ENCODE measurements around the gene MTHFD1L.

MTHFD1L gene

GRCh38 chr6:150866147-150866990 lies 867 bp downstream of the MTHFD1L start:
- DNase-seq, result peak; percentile 91

GRCh38 chr6:150866991-150867501 lies 1.5 kb downstream of the MTHFD1L start:
- no peak for DNase-seq

- DNase-seq, result no peak
These were observed 3.3 kb downstream of the MTHFD1L start for GRCh38 chr6:150868759-150869158.

GRCh38 chr6:150874179-150874578 lies 8.7 kb downstream of the MTHFD1L start:
- no peak for DNase-seq

- no peak for DNase-seq
These were observed 10.3 kb downstream of the MTHFD1L start for GRCh38 chr6:150875841-150876240.

GRCh38 chr6:150876598-150876997 lies 11.1 kb downstream of the MTHFD1L start:
- DNase-seq, result no peak

GRCh38 chr6:150877928-150878327 lies 12.4 kb downstream of the MTHFD1L start:
- no peak for DNase-seq

GRCh38 chr6:150878347-150879213 lies 13.1 kb downstream of the MTHFD1L start:
- DNase-seq, result no peak

- DNase-seq, result no peak
These were observed 14.8 kb downstream of the MTHFD1L start for GRCh38 chr6:150880336-150880735.

- DNase-seq, result no peak
These were observed 16.5 kb downstream of the MTHFD1L start for GRCh38 chr6:150881911-150882481.

GRCh38 chr6:150883521-150883920 lies 18.0 kb downstream of the MTHFD1L start:
- no peak for DNase-seq

GRCh38 chr6:150886155-150886554 lies 20.7 kb downstream of the MTHFD1L start:
- no peak for DNase-seq

- DNase-seq, result peak; percentile 45
These were observed 22.6 kb downstream of the MTHFD1L start for GRCh38 chr6:150887978-150888563.

- no peak for DNase-seq
These were observed 24.8 kb downstream of the MTHFD1L start for GRCh38 chr6:150890346-150890745.

- DNase-seq, result peak; percentile 63
These were observed 26.5 kb downstream of the MTHFD1L start for GRCh38 chr6:150891888-150892485.

- no peak for DNase-seq
These were observed 28.8 kb downstream of the MTHFD1L start for GRCh38 chr6:150894191-150894744.

GRCh38 chr6:150894935-150895552 lies 29.5 kb downstream of the MTHFD1L start:
- DNase-seq, result peak; percentile 42

GRCh38 chr6:150895928-150896632 lies 30.6 kb downstream of the MTHFD1L start:
- no peak for DNase-seq

- DNase-seq, result no peak
These were observed 32.0 kb downstream of the MTHFD1L start for GRCh38 chr6:150897400-150897943.

- no peak for DNase-seq
These were observed 33.1 kb downstream of the MTHFD1L start for GRCh38 chr6:150898399-150899170.
